Activated CD8-positive, alpha-beta memory T cell treated with anti-CD3 and anti-CD28 coated beads for 24 hours (primary cell): Measurements from ENCODE around the gene ZNF576.
"Not testable (repeated sequence)": the region's sequence is repeated elsewhere in the genome, so short reads cannot be mapped to it uniquely, and the experiment has no call there.

ENCODE experiments used
- DNase-seq: peaks from one replicate; pipeline ENCODE4 v3.0.0-alpha.2; 2020

Gene ZNF576

GRCh38 chr19:43595999-43596841 is at the start of gene ZNF576, which contains the start of gene IRGQ:
ZNF576 (plus strand) TSS chr19:43596595; CDS start chr19:43597109, 514 bp downstream.
IRGQ (minus strand) TSS chr19:43596134; CDS start chr19:43595338, 796 bp downstream.
- peak; percentile 100 for DNase-seq

GRCh38 chr19:43547926-43548325 is 48.5 kb upstream of the ZNF576 start:
- not testable (repeated sequence) for DNase-seq

GRCh38 chr19:43548706-43549105 is 47.7 kb upstream of the ZNF576 start:
- DNase-seq, result no peak

- DNase-seq, result no peak
These were observed 44.8 kb upstream of the ZNF576 start for GRCh38 chr19:43551399-43552197.

- no peak for DNase-seq
These were observed 44.3 kb upstream of the ZNF576 start for GRCh38 chr19:43552198-43552450.

- DNase-seq, result no peak
These were observed 43.8 kb upstream of the ZNF576 start for GRCh38 chr19:43552616-43553015.

- no peak for DNase-seq
These were observed 42.7 kb upstream of the ZNF576 start for GRCh38 chr19:43553656-43554055.

GRCh38 chr19:43554317-43554895 is 42.0 kb upstream of the ZNF576 start:
- DNase-seq, result no peak

- DNase-seq, result peak; percentile 91
These were observed 41.1 kb upstream of the ZNF576 start for GRCh38 chr19:43555185-43555770.

- DNase-seq, result no peak
These were observed 35.7 kb upstream of the ZNF576 start for GRCh38 chr19:43560687-43561086.

- no peak for DNase-seq
These were observed 35.0 kb upstream of the ZNF576 start for GRCh38 chr19:43561139-43561970.

- DNase-seq, result no peak
These were observed 34.1 kb upstream of the ZNF576 start for GRCh38 chr19:43562226-43562697.

- DNase-seq, result peak; percentile 87
These were observed 33.6 kb upstream of the ZNF576 start for GRCh38 chr19:43562698-43563241.

- no peak for DNase-seq
These were observed 32.5 kb upstream of the ZNF576 start for GRCh38 chr19:43563816-43564457.

GRCh38 chr19:43564800-43565199 is 31.6 kb upstream of the ZNF576 start:
- DNase-seq, result no peak

- no peak for DNase-seq
These were observed 26.7 kb upstream of the ZNF576 start for GRCh38 chr19:43569657-43570056.

- DNase-seq, result no peak
These were observed 26.1 kb upstream of the ZNF576 start for GRCh38 chr19:43570174-43570791.

- DNase-seq, result no peak
These were observed 24.2 kb upstream of the ZNF576 start for GRCh38 chr19:43572171-43572588.

- DNase-seq, result no peak
These were observed 21.8 kb upstream of the ZNF576 start for GRCh38 chr19:43574424-43575155.
